Colonic mucosa (tissue), 4 donors: ENCODE measurements around the gene DIDO1. TPM values are rescaled to one million over a fixed set of nuclear protein-coding genes. Genes with fewer than 3 reads are reported as not detected.

Source experiments
- DNase-seq: peaks from one replicate; pipeline ENCODE4 v3.0.0-alpha.2; 2020
- H3K27ac ChIP-seq: fragments of 200-600 bp; one replicate; pipeline ENCODE4 v1.8.0; 2021
- H3K27me3 ChIP-seq: fragments of 200-600 bp; one replicate; pipeline ENCODE4 v1.8.0; 2021
- H3K36me3 ChIP-seq: fragments of 200-600 bp; one replicate; pipeline ENCODE4 v1.8.0; 2021
- H3K4me1 ChIP-seq: fragments of 200-600 bp; one replicate; pipeline ENCODE4 v1.8.0; 2021; ENCODE audit warnings: mild to moderate bottlenecking
- H3K4me3 ChIP-seq: fragments of 200-600 bp; one replicate; pipeline ENCODE4 v1.8.0; 2021
- H3K9ac ChIP-seq, 2 donors: one replicate each; pipeline ENCODE4 v1.7.0; 2013; ENCODE audit warnings: control low read depth in 2 of 2, low read depth in 2 of 2, low read length in 2 of 2
- H3K9me3 ChIP-seq: fragments of 200-600 bp; one replicate; pipeline ENCODE4 v1.8.0; 2021
- CTCF ChIP-seq: fragments of 200-600 bp; IDR thresholded peaks from one replicate; pipeline ENCODE4 v1.8.0; 2022; ENCODE audit warnings: antibody characterized with exemption, mild to moderate bottlenecking
- intact Hi-C: fragments of 100-400 bp; cut with DNase I; formaldehyde crosslinking; loops from one replicate; pipeline ENCODE4 v1.14.1; 2022
- total RNA-seq, 2 donors: library from RNA; stranded (reverse); fragmentation: NEBNext Ultra II Directional in 1 of 2; extraction: Animal tissue kit (Norgen Biotek cat#: 25700) in 1 of 2; gene quantifications; one replicate each; pipeline ENCODE4 v1.2.1, GENCODE V29; 2021
- donor health status: healthy.
- donor health status: DM: no; HTN: no; CAD: no.
- donor health status: DM: no; HTN: no; CAD: no.

Gene DIDO1
- total RNA-seq, 2 donors from 2014 or later, result 41.4 to 50.4 TPM

- DNase-seq, result peak; percentile 54
- H3K4me1 ChIP-seq, result peaks cover 23% of the 10 kb centered on the region
- intact Hi-C loops, result no loop called here
Observed at GRCh38 chr20:62938105-62938888, 12.0 kb upstream of the DIDO1 start, which contains the start of gene GID8. TSS of gene GID8 (plus strand) at chr20:62938147. CDS start at chr20:62941503, 3,356 bp downstream.

GRCh38 chr20:62937268-62938104 is 11.2 kb upstream of the DIDO1 start:
- no peaks in the 10 kb centered on the region for H3K9me3 ChIP-seq
- peak overlapping the region; percentile 92 for H3K4me3 ChIP-seq
- peak overlapping the region; percentile 88 for H3K27ac ChIP-seq
- no peaks in the 10 kb centered on the region for H3K36me3 ChIP-seq
- H3K4me1 ChIP-seq, result peaks cover 23% of the 10 kb centered on the region
- peak; percentile 97 for DNase-seq
- intact Hi-C loops, result no loop called here
- H3K27me3 ChIP-seq, result no peaks in the 10 kb centered on the region
- no peak for TF ChIP-seq CTCF
- peak overlapping the region; percentile 86 to 92 for H3K9ac ChIP-seq

More at GRCh38 chr20:62938105-62938888, 12.0 kb upstream of the DIDO1 start, which contains the start of gene GID8:
- no peaks in the 10 kb centered on the region for H3K9me3 ChIP-seq
- no peaks in the 10 kb centered on the region for H3K36me3 ChIP-seq
- peak within 1 kb of the TSS; percentile 86 to 92 for H3K9ac ChIP-seq
- H3K27ac ChIP-seq, result peak within 1 kb of the TSS; percentile 88
- TF ChIP-seq CTCF, result no peak
- no peaks in the 10 kb centered on the region for H3K27me3 ChIP-seq
- H3K4me3 ChIP-seq, result peak within 1 kb of the TSS; percentile 92

GRCh38 chr20:62935968-62936585 is 9.8 kb upstream of the DIDO1 start:
- Histone ChIP-seq H3K9me3 (no peaks in the 10 kb centered on the region), H3K9ac (no peak overlapping the region), H3K27me3 (no peaks in the 10 kb centered on the region), H3K36me3 (no peaks in the 10 kb centered on the region), H3K4me1 (peaks cover 23% of the 10 kb centered on the region), H3K27ac (no peak overlapping the region), H3K4me3 (peak overlapping the region; percentile 92)
- no peak for TF ChIP-seq CTCF
- intact Hi-C loops, result no loop called here
- DNase-seq, result no peak

GRCh38 chr20:62935204-62935967 is 9.1 kb upstream of the DIDO1 start:
- no peak for DNase-seq
- no peak overlapping the region for H3K4me3 ChIP-seq
- peaks cover 23% of the 10 kb centered on the region for H3K4me1 ChIP-seq
- TF ChIP-seq CTCF, result no peak
- intact Hi-C loops, result no loop called here
- H3K9me3 ChIP-seq, result no peaks in the 10 kb centered on the region
- no peak overlapping the region for H3K9ac ChIP-seq
- no peaks in the 10 kb centered on the region for H3K27me3 ChIP-seq
- no peak overlapping the region for H3K27ac ChIP-seq
- no peaks in the 10 kb centered on the region for H3K36me3 ChIP-seq
